HEK293 (cell line): ENCODE data around the gene MVD.
A peak's percentile ranks its signal among the peaks of the same experiment; 100 is the strongest.

ENCODE experiments used
- GLIS2 ChIP-seq: fragments of 450-650 bp; formaldehyde crosslinking; IDR thresholded peaks from 2 replicates; pipeline ENCODE4 v1.5.1; 2016; ENCODE audit warnings: missing biosample characterization, missing genetic modification characterization
- IKZF3 ChIP-seq: fragments of 450-650 bp; IDR thresholded peaks from 2 replicates; pipeline ENCODE4 v1.5.0; 2018; ENCODE audit warnings: missing biosample characterization, mild to moderate bottlenecking, missing genetic modification characterization, moderate library complexity
- KLF8 ChIP-seq: fragments of 450-650 bp; formaldehyde crosslinking; IDR thresholded peaks from 2 replicates; pipeline ENCODE4 v1.5.1; 2016; ENCODE audit warnings: missing biosample characterization, missing genetic modification characterization
- PATZ1 ChIP-seq: fragments of 450-650 bp; formaldehyde crosslinking; IDR thresholded peaks from 2 replicates; pipeline ENCODE4 v1.5.1; 2016; ENCODE audit warnings: missing biosample characterization, missing genetic modification characterization
- PBX3 ChIP-seq: sonication (generic); formaldehyde crosslinking; IDR thresholded peaks from 2 replicates; pipeline ENCODE4 v1.8.1; 2022; ENCODE audit warnings: mild to moderate bottlenecking, moderate library complexity, missing genetic modification reagents
- PRDM6 ChIP-seq: fragments of 450-650 bp; formaldehyde crosslinking; IDR thresholded peaks from 2 replicates; pipeline ENCODE4 v1.5.1; 2017; ENCODE audit warnings: missing biosample characterization, missing genetic modification characterization
- ZBTB1 ChIP-seq: fragments of 450-650 bp; formaldehyde crosslinking; IDR thresholded peaks from 2 replicates; pipeline ENCODE4 v1.5.1; 2016; ENCODE audit warnings: missing biosample characterization, missing genetic modification characterization
- ZBTB17 ChIP-seq: fragments of 450-650 bp; formaldehyde crosslinking; IDR thresholded peaks from 2 replicates; pipeline ENCODE4 v1.5.1; 2016; ENCODE audit warnings: missing biosample characterization, missing genetic modification characterization
- ZBTB21 ChIP-seq: fragments of 450-650 bp; formaldehyde crosslinking; IDR thresholded peaks from 2 replicates; pipeline ENCODE4 v1.5.1; 2017; ENCODE audit warnings: missing biosample characterization, missing genetic modification characterization
- ZBTB7A ChIP-seq: fragments of 450-650 bp; formaldehyde crosslinking; IDR thresholded peaks from 2 replicates; pipeline ENCODE4 v1.5.1; 2016; ENCODE audit warnings: low read depth, missing biosample characterization, missing genetic modification characterization
- ZFP37 ChIP-seq: fragments of 450-650 bp; formaldehyde crosslinking; IDR thresholded peaks from 2 replicates; pipeline ENCODE4 v1.5.1; 2016; ENCODE audit warnings: missing biosample characterization, missing genetic modification characterization
- ZIC2 ChIP-seq: fragments of 450-650 bp; formaldehyde crosslinking; IDR thresholded peaks from 2 replicates; pipeline ENCODE4 v1.5.1; 2016; ENCODE audit warnings: missing biosample characterization, missing genetic modification characterization
- ZNF146 ChIP-seq: fragments of 450-650 bp; formaldehyde crosslinking; IDR thresholded peaks from 2 replicates; pipeline ENCODE4 v1.5.1; 2016; ENCODE audit warnings: missing biosample characterization, missing genetic modification characterization
- ZNF19 ChIP-seq: fragments of 450-650 bp; formaldehyde crosslinking; IDR thresholded peaks from 2 replicates; pipeline ENCODE4; 2016; ENCODE audit warnings: missing biosample characterization, missing genetic modification characterization, low read depth
- ZNF221 ChIP-seq: fragments of 450-650 bp; formaldehyde crosslinking; IDR thresholded peaks from 2 replicates; pipeline ENCODE4 v1.5.1; 2017; ENCODE audit warnings: missing biosample characterization, missing genetic modification characterization, borderline replicate concordance
- ZNF266 ChIP-seq: fragments of 450-650 bp; formaldehyde crosslinking; IDR thresholded peaks from 2 replicates; pipeline ENCODE4 v1.5.1; 2016; ENCODE audit warnings: missing biosample characterization, missing genetic modification characterization, low read depth
- ZNF274 ChIP-seq, 2 experiments: fragments of 200-500 bp in 1 of 2; fragments of 450-650 bp in 1 of 2; sonication (Bioruptor generic) in 1 of 2; formaldehyde crosslinking in 1 of 2; IDR thresholded peaks; 2 replicates each; pipeline versions ENCODE4 v1.5.1 to v1.6.1; 2014 to 2016; ENCODE audit warnings: borderline replicate concordance in 1 of 2, inconsistent platforms in 1 of 2, low read length in 1 of 2, missing biosample characterization in 1 of 2, missing genetic modification characterization in 1 of 2
- ZNF398 ChIP-seq: fragments of 450-650 bp; formaldehyde crosslinking; IDR thresholded peaks from 2 replicates; pipeline ENCODE4 v1.5.1; 2017; ENCODE audit warnings: missing biosample characterization, missing genetic modification characterization
- ZNF426 ChIP-seq: fragments of 450-650 bp; formaldehyde crosslinking; IDR thresholded peaks from 2 replicates; pipeline ENCODE4 v1.5.1; 2017; ENCODE audit warnings: missing biosample characterization, missing genetic modification characterization, mild to moderate bottlenecking, inconsistent platforms, moderate library complexity
- ZNF510 ChIP-seq: fragments of 450-650 bp; formaldehyde crosslinking; IDR thresholded peaks from 2 replicates; pipeline ENCODE4 v1.5.1; 2018; ENCODE audit warnings: mild to moderate bottlenecking, missing genetic modification characterization, missing biosample characterization; ENCODE audit not compliant: insufficient replicate concordance
- ZNF529 ChIP-seq: fragments of 450-650 bp; formaldehyde crosslinking; IDR thresholded peaks from 2 replicates; pipeline ENCODE4 v1.5.1; 2017; ENCODE audit warnings: missing genetic modification characterization, missing biosample characterization; ENCODE audit not compliant: insufficient replicate concordance
- ZNF530 ChIP-seq: fragments of 450-650 bp; formaldehyde crosslinking; IDR thresholded peaks from 2 replicates; pipeline ENCODE4 v1.5.1; 2016; ENCODE audit warnings: low read depth, missing biosample characterization, missing genetic modification characterization
- ZNF548 ChIP-seq: fragments of 450-650 bp; formaldehyde crosslinking; IDR thresholded peaks from 2 replicates; pipeline ENCODE4 v1.5.1; 2016; ENCODE audit warnings: missing biosample characterization, missing genetic modification characterization
- ZNF585B ChIP-seq: fragments of 450-650 bp; formaldehyde crosslinking; IDR thresholded peaks from 2 replicates; pipeline ENCODE4 v1.5.1; 2016; ENCODE audit warnings: missing biosample characterization, missing genetic modification characterization
- ZNF670 ChIP-seq: fragments of 450-650 bp; formaldehyde crosslinking; IDR thresholded peaks from 2 replicates; pipeline ENCODE4 v1.5.1; 2016; ENCODE audit warnings: missing biosample characterization, missing genetic modification characterization, low read depth
- ZNF677 ChIP-seq: fragments of 450-650 bp; IDR thresholded peaks from 2 replicates; pipeline ENCODE4 v1.5.0; 2018; ENCODE audit warnings: missing biosample characterization, mild to moderate bottlenecking, missing genetic modification characterization, moderate library complexity
- ZNF692 ChIP-seq: fragments of 450-650 bp; formaldehyde crosslinking; IDR thresholded peaks from 2 replicates; pipeline ENCODE4 v1.5.1; 2016; ENCODE audit warnings: missing biosample characterization, missing genetic modification characterization
- ZNF701 ChIP-seq: fragments of 450-650 bp; formaldehyde crosslinking; IDR thresholded peaks from 2 replicates; pipeline ENCODE4 v1.5.1; 2016; ENCODE audit warnings: missing biosample characterization, missing genetic modification characterization
- ZNF704 ChIP-seq: fragments of 450-650 bp; formaldehyde crosslinking; IDR thresholded peaks from 2 replicates; pipeline ENCODE4 v1.5.1; 2016; ENCODE audit warnings: missing biosample characterization, missing genetic modification characterization
- ZNF791 ChIP-seq: fragments of 450-650 bp; formaldehyde crosslinking; IDR thresholded peaks from 2 replicates; pipeline ENCODE4 v1.5.1; 2016; ENCODE audit warnings: missing biosample characterization, missing genetic modification characterization
- ZNF843 ChIP-seq: fragments of 450-650 bp; formaldehyde crosslinking; IDR thresholded peaks from 2 replicates; pipeline ENCODE4 v1.5.1; 2016; ENCODE audit warnings: missing biosample characterization, missing genetic modification characterization

MVD gene

GRCh38 chr16:88688013-88688778 is 25.3 kb upstream of the MVD start (continued):
- TF ChIP-seq PRDM6 (tag by site-specific recombination) (no peak), ZNF274 (IDR thresholded peaks at IDR 0.05; ENCODE audit: low read length) (no peak), ZNF274 (tag by site-specific recombination; IDR thresholded peaks at IDR 0.05; ENCODE audit: borderline replicate concordance) (no peak), ZNF510 (tag by site-specific recombination) (no peak), ZNF426 (tag by site-specific recombination) (no peak), ZNF146 (tag by site-specific recombination) (no peak), PBX3 (CRISPR knock-in tag) (no peak), ZNF530 (tag by site-specific recombination) (no peak), IKZF3 (tag by site-specific recombination) (peak; percentile 74), ZNF19 (tag by site-specific recombination) (no peak), ZNF548 (no peak), ZNF843 (tag by site-specific recombination) (0 out of 2 replicates have a peak, but pooled peaks have one; percentile 17), ZIC2 (peak; percentile 99), ZNF704 (no peak), ZNF791 (tag by site-specific recombination) (no peak), ZNF701 (tag by site-specific recombination) (no peak), ZBTB17 (tag by site-specific recombination) (no peak), ZNF585B (tag by site-specific recombination) (no peak), ZBTB7A (no peak), KLF8 (tag by site-specific recombination) (no peak), PATZ1 (tag by site-specific recombination) (peak; percentile 96), ZBTB21 (no peak), ZNF221 (tag by site-specific recombination) (no peak), ZNF266 (tag by site-specific recombination) (no peak), ZBTB1 (tag by site-specific recombination) (no peak), ZNF670 (tag by site-specific recombination) (no peak), ZNF677 (tag by site-specific recombination) (no peak), GLIS2 (tag by site-specific recombination) (peak; percentile 71), ZNF692 (no peak), ZNF398 (peak; percentile 53; the same call in 1 of the 2 replicates), ZFP37 (no peak), ZNF529 (no peak)
